ENCODE results near the gene ZDHHC6. TPM values are rescaled to one million over a fixed set of nuclear protein-coding genes. Genes with fewer than 3 reads are reported as not detected.
A peak's percentile ranks its signal among the peaks of the same experiment; 100 is the strongest.

Gene ZDHHC6
- total RNA-seq, 1 experiment from 2014 or later: 88.5 TPM

DNA sequence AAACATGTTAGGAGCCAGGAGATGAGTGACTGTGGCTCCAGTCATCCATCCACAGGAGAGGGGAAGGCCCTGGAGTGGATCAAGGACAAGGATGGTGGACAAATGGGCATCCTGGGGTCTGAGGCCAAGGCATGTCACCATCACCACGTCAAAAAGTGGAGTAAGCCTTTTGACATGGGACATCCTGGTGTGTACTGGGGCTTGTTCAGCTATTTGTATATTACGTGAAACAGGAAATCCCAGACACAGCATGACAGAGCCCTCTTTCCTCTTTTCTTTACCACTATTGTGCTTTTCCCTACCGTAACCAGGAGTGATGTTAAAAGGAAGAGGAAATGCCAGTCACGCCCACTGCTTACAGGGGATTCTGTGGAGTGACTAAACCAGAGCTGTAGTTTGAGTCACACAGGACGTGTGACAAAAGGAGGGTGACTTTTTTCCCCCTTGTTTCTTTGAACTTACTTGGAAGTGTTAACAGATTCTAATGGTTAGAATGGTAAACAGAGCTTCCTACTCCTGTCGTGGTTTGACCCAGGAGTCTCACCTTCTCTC, 57.4 kb downstream of the ZDHHC6 start:
- Histone ChIP-seq H3K4me3 (replicated peaks in 1 of 2; ENCODE audit: low read depth in 1 of 2, low read length in 2 of 2) (0 out of 4 replicates have a peak overlapping the region, but pooled peaks of 1 of the 2 experiments have one; percentile 7), H3K4me1 (ENCODE audit: control insufficient read depth in 1 of 2, insufficient read depth in 2 of 2, low read length in 2 of 2) (peaks cover 94 to 97% of the 10 kb centered on the region in 2 experiments), H3K9ac (ENCODE audit: low read length) (peak overlapping the region; percentile 62), H3K9me3 (ENCODE audit: control insufficient read depth in 1 of 2, insufficient read depth in 1 of 2, low read depth in 1 of 2, low read length in 2 of 2) (no peaks in the 10 kb centered on the region), H3K36me3 (ENCODE audit: control insufficient read depth in 1 of 2, insufficient read depth in 2 of 2, low read length in 2 of 2) (no peaks in the 10 kb centered on the region), H3K79me2 (ENCODE audit: insufficient read depth, low read length) (peaks cover 87% of the 10 kb centered on the region), H3K4me2 (ENCODE audit: low read length) (peak overlapping the region; percentile 56), H2AFZ (ENCODE audit: low read depth, low read length, poor library complexity, severe bottlenecking) (no peak overlapping the region), H3K27ac (ENCODE audit: low read depth, low read length) (peak overlapping the region; percentile 77), H4K20me1 (ENCODE audit: insufficient read depth) (no peaks in the 10 kb centered on the region), H3K9me2 (ENCODE audit: insufficient read depth) (no peaks in the 10 kb centered on the region), H3K27me3 (ENCODE audit: insufficient read depth, low read length) (no peaks in the 10 kb centered on the region)
- no TSS peak for BruUV-seq (replicated peaks)
- DNase-seq (ENCODE audit: low read depth, low spot score) (peak; percentile 99), ATAC-seq (peak; percentile 83)
- POLR2A ChIA-PET: interaction anchor here (0.9 to 9.8 kb wide), 13 partner anchors 10 to 130 kb away, joined by 3 to 134 read pairs (median 4); partner anchors contain the start of gene ACSL5
- TF ChIP-seq YY1 (IDR thresholded peaks at IDR 0.05; ENCODE audit: extremely low read depth, insufficient replicate concordance, low read depth, low read length): peak; percentile 68
- no peak for TF ChIP-seq FOSL1 (IDR thresholded peaks at IDR 0.05; ENCODE audit: low read depth)
- no peak for TF ChIP-seq EZH2 (IDR thresholded peaks at IDR 0.05)
- TF ChIP-seq SIN3A (IDR thresholded peaks at IDR 0.05; ENCODE audit: low read depth): no peak
- TF ChIP-seq SRF (IDR thresholded peaks at IDR 0.05; ENCODE audit: low read depth): no peak
- peak; percentile 90 for TF ChIP-seq POLR2AphosphoS5 (IDR thresholded peaks at IDR 0.05; ENCODE audit: low read depth, low read length)
- TF ChIP-seq EZH2phosphoT487 (IDR thresholded peaks at IDR 0.05; ENCODE audit: borderline replicate concordance): no peak
- no peak for TF ChIP-seq POLR2A (IDR thresholded peaks at IDR 0.05; ENCODE audit: borderline replicate concordance, extremely low read depth, insufficient read depth, insufficient read length)
- no peak for TF ChIP-seq ZNF274 (IDR thresholded peaks at IDR 0.05; ENCODE audit: low read depth, low read length)
- TF ChIP-seq ZBTB33 (IDR thresholded peaks at IDR 0.05; ENCODE audit: extremely low read depth, insufficient replicate concordance, low read length): peak; percentile 73
- RAD21 ChIA-PET (ENCODE audit: low non-redundant PET in 1 of 2, low total read pairs in 2 of 2, uncharacterized antibody in 2 of 2, unreplicated experiment in 2 of 2): interaction anchor here (0.9 to 1.3 kb wide), 4 partner anchors 9 to 57 kb away, joined by 3 to 6 read pairs (median 3); no protein-coding TSS in a partner anchor
- CTCF ChIA-PET: interaction anchor here (1.0 to 3.1 kb wide), 3 partner anchors 14 to 75 kb away, joined by 3 to 12 read pairs (median 4); partner anchors contain the start of gene ACSL5
- intact Hi-C loops (cut with micrococcal nuclease): loop anchor here (5.0 to 10.0 kb wide), 3 partner anchors 128 to 683 kb away; partner anchors contain the start of gene TCF7L2

Measured in HCT116 (cell line).